Stimulated activated CD4-positive, alpha-beta T cell treated with anti-CD3 and anti-CD28 coated beads, Interleukin-4, amount 100 ng/mL, for 4 hours (primary cell): Measurements from ENCODE around the gene ANKRD49.

Source experiments
- DNase-seq, 2 experiments: peaks; one replicate each; pipeline ENCODE4 v3.0.0-alpha.2; 2020

Gene ANKRD49

DNA sequence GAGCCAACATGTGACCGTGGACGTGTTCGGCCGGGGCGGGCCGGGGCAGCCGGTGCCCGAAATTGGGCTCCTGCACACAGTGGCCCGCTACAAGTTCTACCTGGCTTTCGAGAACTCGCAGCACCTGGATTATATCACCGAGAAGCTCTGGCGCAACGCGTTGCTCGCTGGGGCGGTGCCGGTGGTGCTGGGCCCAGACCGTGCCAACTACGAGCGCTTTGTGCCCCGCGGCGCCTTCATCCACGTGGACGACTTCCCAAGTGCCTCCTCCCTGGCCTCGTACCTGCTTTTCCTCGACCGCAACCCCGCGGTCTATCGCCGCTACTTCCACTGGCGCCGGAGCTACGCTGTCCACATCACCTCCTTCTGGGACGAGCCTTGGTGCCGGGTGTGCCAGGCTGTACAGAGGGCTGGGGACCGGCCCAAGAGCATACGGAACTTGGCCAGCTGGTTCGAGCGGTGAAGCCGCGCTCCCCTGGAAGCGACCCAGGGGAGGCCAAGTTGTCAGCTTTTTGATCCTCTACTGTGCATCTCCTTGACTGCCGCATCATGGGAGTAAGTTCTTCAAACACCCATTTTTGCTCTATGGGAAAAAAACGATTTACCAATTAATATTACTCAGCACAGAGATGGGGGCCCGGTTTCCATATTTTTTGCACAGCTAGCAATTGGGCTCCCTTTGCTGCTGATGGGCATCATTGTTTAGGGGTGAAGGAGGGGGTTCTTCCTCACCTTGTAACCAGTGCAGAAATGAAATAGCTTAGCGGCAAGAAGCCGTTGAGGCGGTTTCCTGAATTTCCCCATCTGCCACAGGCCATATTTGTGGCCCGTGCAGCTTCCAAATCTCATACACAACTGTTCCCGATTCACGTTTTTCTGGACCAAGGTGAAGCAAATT lies 51.7 kb downstream of the ANKRD49 start:
- DNase-seq, result no peak

DNA sequence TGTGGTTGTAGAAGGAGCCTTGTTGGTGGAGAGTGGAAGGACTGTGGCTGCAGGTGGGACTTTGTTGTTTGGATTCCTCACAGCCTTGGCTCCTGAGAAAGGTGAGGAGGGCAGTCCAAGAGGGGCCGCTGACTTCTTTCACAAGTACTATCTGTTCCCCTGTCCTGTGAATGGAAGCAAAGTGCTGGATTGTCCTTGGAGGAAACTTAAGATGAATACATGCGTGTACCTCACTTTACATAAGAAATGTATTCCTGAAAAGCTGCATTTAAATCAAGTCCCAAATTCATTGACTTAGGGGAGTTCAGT lies 52.3 kb downstream of the ANKRD49 start:
- no peak for DNase-seq

DNA sequence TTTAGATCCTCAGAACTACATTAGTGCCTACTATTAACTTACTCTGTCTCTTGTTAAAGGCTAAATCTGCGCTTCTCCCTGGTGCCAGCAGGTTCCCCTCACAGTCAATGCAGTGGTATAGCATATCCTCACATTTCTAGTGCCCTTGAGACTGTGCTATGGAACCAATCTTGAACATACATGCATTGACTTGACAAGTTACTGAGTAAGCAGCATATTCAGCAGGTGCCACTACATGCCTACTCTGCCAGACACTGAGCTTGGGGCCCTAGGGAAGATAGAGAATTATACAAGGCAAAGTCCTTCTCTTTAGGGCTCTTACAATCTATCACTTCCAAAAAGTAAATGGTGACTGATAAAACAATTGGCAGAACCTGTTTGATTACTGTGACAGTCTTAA lies 53.1 kb downstream of the ANKRD49 start:
- no peak for DNase-seq

DNA sequence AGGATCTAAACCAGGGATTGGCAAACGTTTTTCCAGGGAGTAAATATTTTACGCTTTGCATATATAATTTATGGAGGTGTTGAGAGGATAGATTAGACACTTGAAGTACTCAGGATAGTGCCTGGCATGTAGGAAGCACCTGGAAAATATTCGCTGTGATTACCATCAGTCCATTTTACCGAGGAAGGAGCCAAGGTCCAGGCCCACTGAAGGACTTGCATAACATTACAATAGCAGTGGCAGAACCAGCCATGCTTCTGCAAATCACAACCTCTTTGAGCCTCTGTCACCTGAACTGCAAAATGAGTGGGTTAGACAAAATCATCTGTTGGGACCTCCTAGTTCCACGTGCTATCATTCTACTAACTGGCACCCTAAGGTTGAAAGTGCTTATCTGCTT lies 55.4 kb downstream of the ANKRD49 start:
- DNase-seq, result no peak
